Upper lobe of right lung (tissue), 1 donor: ENCODE measurements around the gene JAZF1. TPM values are rescaled to one million over a fixed set of nuclear protein-coding genes. Genes with fewer than 3 reads are reported as not detected.

Experiments
- ATAC-seq: fragments of 200-7000 bp; cut with Tn5 transposase; one replicate; pipeline ENCODE4 v1.9.1; 2020; ENCODE audit warnings: mild to moderate bottlenecking, moderate library complexity
- DNase-seq: peaks from one replicate; pipeline ENCODE4 v3.0.0-alpha.2; 2020
- H3K27ac ChIP-seq: fragments of 200-600 bp; one replicate; pipeline ENCODE4 v1.8.0; 2022
- H3K27me3 ChIP-seq: fragments of 200-600 bp; one replicate; pipeline ENCODE4 v1.8.0; 2022; ENCODE audit warnings: mild to moderate bottlenecking
- H3K36me3 ChIP-seq: fragments of 200-600 bp; one replicate; pipeline ENCODE4 v1.8.0; 2022
- H3K4me1 ChIP-seq: fragments of 200-600 bp; one replicate; pipeline ENCODE4 v1.8.0; 2022
- H3K4me3 ChIP-seq: fragments of 200-600 bp; one replicate; pipeline ENCODE4 v1.8.0; 2022; ENCODE audit warnings: mild to moderate bottlenecking
- H3K9me3 ChIP-seq: fragments of 200-600 bp; one replicate; pipeline ENCODE4 v1.8.0; 2022
- CTCF ChIP-seq: fragments of 200-600 bp; IDR thresholded peaks from one replicate; pipeline ENCODE4 v1.8.0; 2022; ENCODE audit warnings: antibody characterized with exemption
- intact Hi-C: fragments of 100-400 bp; cut with DNase I; formaldehyde crosslinking; loops from one replicate; pipeline ENCODE4 v1.11.0; 2022
- total RNA-seq: library from RNA; stranded (reverse); fragmentation: NEBNext Ultra II Directional; extraction: Animal tissue kit (Norgen Biotek cat#: 25700); gene quantifications from one replicate; pipeline ENCODE4 v1.2.1, GENCODE V29; 2021
- donor health status: DM: no; HTN: yes; CAD: no; lungs with severe emphysema.

Gene JAZF1
- total RNA-seq, 1 donor from 2014 or later, result 20.6 TPM

GRCh38 chr7:28172958-28173357, 7.6 kb downstream of the JAZF1 start:
- intact Hi-C loops, result no loop called here
- no peaks in the 10 kb centered on the region for H3K4me1 ChIP-seq
- H3K4me3 ChIP-seq, result no peak overlapping the region
- H3K36me3 ChIP-seq, result no peaks in the 10 kb centered on the region
- TF ChIP-seq CTCF, result no peak
- H3K27me3 ChIP-seq, result no peaks in the 10 kb centered on the region
- DNase-seq (no peak), ATAC-seq (no peak)
- no peaks in the 10 kb centered on the region for H3K9me3 ChIP-seq
- H3K27ac ChIP-seq, result no peak overlapping the region

GRCh38 chr7:28170701-28171100, 9.9 kb downstream of the JAZF1 start:
- no peak overlapping the region for H3K27ac ChIP-seq
- no peaks in the 10 kb centered on the region for H3K36me3 ChIP-seq
- ATAC-seq (no peak), DNase-seq (no peak)
- intact Hi-C loops, result no loop called here
- no peaks in the 10 kb centered on the region for H3K27me3 ChIP-seq
- H3K4me3 ChIP-seq, result no peak overlapping the region
- TF ChIP-seq CTCF, result no peak
- no peaks in the 10 kb centered on the region for H3K4me1 ChIP-seq
- no peaks in the 10 kb centered on the region for H3K9me3 ChIP-seq

GRCh38 chr7:28169230-28169629, 11.4 kb downstream of the JAZF1 start:
- no peak for TF ChIP-seq CTCF
- no peak for ATAC-seq
- no peak overlapping the region for H3K27ac ChIP-seq
- H3K36me3 ChIP-seq, result no peaks in the 10 kb centered on the region
- DNase-seq, result no peak
- peaks cover 4% of the 10 kb centered on the region for H3K4me1 ChIP-seq
- H3K9me3 ChIP-seq, result no peaks in the 10 kb centered on the region
- H3K4me3 ChIP-seq, result no peak overlapping the region
- intact Hi-C loops, result no loop called here
- no peaks in the 10 kb centered on the region for H3K27me3 ChIP-seq

- no peaks in the 10 kb centered on the region for H3K27me3 ChIP-seq
- intact Hi-C loops, result no loop called here
- H3K4me3 ChIP-seq, result no peak overlapping the region
- H3K9me3 ChIP-seq, result no peaks in the 10 kb centered on the region
- no peaks in the 10 kb centered on the region for H3K36me3 ChIP-seq
- TF ChIP-seq CTCF, result no peak
- H3K4me1 ChIP-seq, result peaks cover 4% of the 10 kb centered on the region
- no peak for DNase-seq
- no peak for ATAC-seq
- no peak overlapping the region for H3K27ac ChIP-seq
These were observed 12.0 kb downstream of the JAZF1 start for GRCh38 chr7:28168393-28169158.

- Histone ChIP-seq H3K36me3 (no peaks in the 10 kb centered on the region), H3K9me3 (no peaks in the 10 kb centered on the region), H3K4me3 (no peak overlapping the region), H3K27me3 (no peaks in the 10 kb centered on the region), H3K4me1 (peaks cover 4% of the 10 kb centered on the region), H3K27ac (no peak overlapping the region)
- intact Hi-C loops, result no loop called here
- no peak for TF ChIP-seq CTCF
- DNase-seq, result no peak
- ATAC-seq, result no peak
These were observed 13.4 kb downstream of the JAZF1 start for GRCh38 chr7:28166982-28167715.
